Mesodermal cell (in vitro differentiated cells): ENCODE measurements around the gene PNPLA7.
"Not testable (repeated sequence)": the region's sequence is repeated elsewhere in the genome, so short reads cannot be mapped to it uniquely, and the experiment has no call there.

Experiments used
- H3K27ac ChIP-seq: 2 replicates; pipeline ENCODE4 v1.7.0; 2013; ENCODE audit warnings: mild to moderate bottlenecking, low read depth, low read length, moderate library complexity; ENCODE audit not compliant: severe bottlenecking
- H3K36me3 ChIP-seq: 2 replicates; pipeline ENCODE4 v1.7.1; 2013; ENCODE audit warnings: mild to moderate bottlenecking, low read length, moderate library complexity; ENCODE audit not compliant: control insufficient read depth, insufficient read depth
- H3K4me1 ChIP-seq: one replicate; pipeline ENCODE4 v1.7.1; 2013; ENCODE audit warnings: mild to moderate bottlenecking, low read length; ENCODE audit not compliant: insufficient read depth, control insufficient read depth, poor library complexity, severe bottlenecking
- H3K4me3 ChIP-seq: 2 replicates; pipeline ENCODE4 v1.7.0; 2013; ENCODE audit warnings: low read length, control low read depth, mild to moderate bottlenecking; ENCODE audit not compliant: insufficient read depth, poor library complexity, severe bottlenecking; ENCODE audit errors: extremely low read depth
- H3K9me3 ChIP-seq: 2 replicates; pipeline ENCODE4 v1.7.1; 2013; ENCODE audit warnings: mild to moderate bottlenecking, low read length, moderate library complexity; ENCODE audit not compliant: control insufficient read depth
- whole genome bisulfite sequencing, 2 experiments: methylation state at CpG; one replicate each; pipeline ENCODE4 v1.1.5; 2013; ENCODE audit warnings: missing lambda C conversion rate in 2 of 2; ENCODE audit not compliant: insufficient coverage in 2 of 2; 5-methylcytosine and 5-hydroxymethylcytosine counted together

PNPLA7 gene

DNA sequence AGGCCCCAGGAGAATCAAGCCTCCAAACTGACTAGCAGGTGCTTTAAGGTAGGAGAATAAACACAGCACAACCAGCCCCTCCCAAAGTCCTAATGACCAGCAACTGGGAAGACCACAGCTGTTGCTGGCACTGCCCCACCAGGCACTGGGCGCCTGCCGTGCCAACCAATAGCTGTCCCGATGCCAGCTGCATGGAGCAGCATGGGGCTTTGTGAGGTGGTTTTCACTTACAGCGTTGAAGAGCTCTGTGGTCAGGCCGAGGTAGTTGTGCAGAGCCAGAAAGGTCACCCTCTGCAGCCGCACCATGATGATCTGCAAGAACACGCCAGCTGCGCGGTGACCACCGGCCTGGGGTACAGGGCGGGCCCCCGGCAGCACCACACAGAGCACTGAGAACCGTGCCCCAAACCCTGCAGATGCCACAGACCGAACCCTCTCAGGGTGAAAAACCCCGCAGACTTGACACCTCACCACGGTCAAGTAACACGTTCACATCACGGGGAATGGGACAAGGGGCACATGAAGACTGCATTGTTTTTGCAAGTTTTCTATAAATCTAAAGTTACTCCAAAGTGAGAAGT, 28.7 kb downstream of the PNPLA7 start:
- H3K9me3 ChIP-seq, result no peaks in the 10 kb centered on the region
- no peak overlapping the region for H3K27ac ChIP-seq
- H3K4me3 ChIP-seq, result no peak overlapping the region
- H3K4me1 ChIP-seq, result no peaks in the 10 kb centered on the region
- no peaks in the 10 kb centered on the region for H3K36me3 ChIP-seq
- WGBS, 2 experiments, result 94 to 95% methylated on average over 16 of the region's 18 CpGs

DNA sequence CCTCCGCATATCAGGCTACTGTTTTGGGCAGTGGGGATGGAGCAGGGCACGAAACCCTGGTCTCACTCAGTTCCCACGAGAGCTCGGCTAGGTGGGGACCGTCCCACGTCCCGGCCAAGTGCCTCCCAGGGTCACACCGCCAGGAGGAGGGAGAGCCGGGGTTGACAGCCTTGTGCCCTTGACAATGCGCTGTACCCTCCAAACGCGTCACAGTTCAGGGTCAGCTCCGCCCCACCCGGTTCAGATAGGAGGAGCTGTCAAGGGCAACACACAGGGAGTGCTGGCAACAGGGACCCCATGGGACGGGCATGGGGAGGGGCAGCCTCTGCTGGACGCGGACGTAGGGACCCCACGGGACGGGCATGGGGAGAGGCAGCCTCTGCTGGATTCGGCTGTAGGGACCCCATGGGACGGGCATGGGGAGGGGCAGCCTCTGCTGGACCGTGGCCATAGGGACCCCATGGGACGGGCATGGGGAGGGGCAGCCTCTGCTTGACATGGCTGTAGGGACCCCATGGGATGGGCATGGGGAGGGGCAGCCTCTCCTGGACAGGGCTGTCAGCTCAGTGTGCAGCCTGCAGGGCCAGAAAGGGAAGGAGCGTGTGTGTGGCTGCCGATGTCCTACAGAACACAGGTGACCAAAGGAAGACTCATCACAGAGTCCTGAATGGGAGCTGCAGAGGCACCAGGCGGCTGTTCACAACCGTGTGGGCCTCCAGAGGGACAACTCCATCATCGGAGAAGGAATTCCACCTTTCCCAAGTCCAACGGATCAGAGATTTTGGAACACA, 29.4 kb downstream of the PNPLA7 start:
- Histone ChIP-seq H3K9me3 (no peaks in the 10 kb centered on the region), H3K27ac (no peak overlapping the region), H3K36me3 (no peaks in the 10 kb centered on the region), H3K4me3 (no peak overlapping the region), H3K4me1 (no peaks in the 10 kb centered on the region)
- WGBS, 2 experiments, result 83 to 85% methylated on average over 29 of the region's 30 CpGs

DNA sequence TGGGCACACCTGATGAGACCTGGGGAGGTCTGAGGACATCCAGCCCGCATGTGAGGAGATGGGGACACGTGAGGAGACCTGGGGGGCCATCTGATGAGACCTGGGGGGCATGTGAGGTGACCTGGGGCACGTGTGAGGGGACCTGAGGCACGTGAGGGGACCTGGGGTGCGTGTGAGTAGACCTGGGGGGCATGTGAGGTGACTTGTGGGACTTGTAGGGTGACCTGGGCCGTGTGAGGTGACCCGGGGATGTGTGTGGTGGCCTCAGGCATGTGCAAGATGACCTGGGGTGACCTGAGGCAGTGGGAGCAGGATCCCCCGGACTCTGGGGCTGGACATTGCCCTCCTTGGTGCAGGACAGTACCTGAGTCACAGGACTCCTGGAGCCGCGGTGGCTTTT, 30.6 kb downstream of the PNPLA7 start:
- no peak overlapping the region for H3K4me3 ChIP-seq

DNA sequence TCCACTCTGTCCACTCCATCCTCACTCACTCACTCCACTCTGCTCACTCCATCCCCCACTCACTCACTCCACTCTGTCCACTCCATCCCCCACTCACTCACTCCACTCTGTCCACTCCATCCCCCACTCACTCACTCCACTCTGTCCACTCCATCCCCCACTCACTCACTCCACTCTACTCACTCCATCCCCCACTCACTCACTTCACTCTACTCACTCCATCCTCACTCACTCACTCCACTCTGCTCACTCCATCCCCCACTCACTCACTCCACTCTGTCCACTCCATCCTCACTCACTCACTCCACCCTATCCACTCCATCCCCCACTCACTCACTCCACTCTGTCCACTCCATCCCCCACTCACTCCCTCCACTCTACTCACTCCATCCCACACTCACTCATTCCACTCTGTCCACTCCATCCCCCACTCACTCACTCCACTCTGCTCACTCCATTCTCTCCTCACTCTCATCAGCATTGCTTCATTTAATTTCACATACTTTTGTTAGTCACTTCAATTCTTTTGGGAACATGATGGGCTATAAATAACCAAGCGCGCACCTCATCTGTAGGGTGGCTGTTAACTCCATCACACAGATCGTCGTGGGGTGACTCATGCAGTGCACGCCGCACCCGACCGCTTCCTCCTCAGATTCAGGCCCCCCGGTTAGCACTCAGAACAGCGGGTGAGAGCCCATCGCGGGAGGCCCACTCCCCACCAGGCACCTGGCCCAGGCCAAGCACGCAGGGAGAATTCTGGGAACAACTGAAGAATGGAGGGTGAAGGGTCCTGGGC, 31.3 kb downstream of the PNPLA7 start:
- H3K27ac ChIP-seq, H3K36me3 ChIP-seq, H3K9me3 ChIP-seq, H3K4me1 ChIP-seq, H3K4me3 ChIP-seq: not testable (repeated sequence)
- WGBS, 2 experiments, result 95% methylated on average over 12 to 13 of the region's 13 CpGs

More for the DNA sequence above, 30.6 kb downstream of the PNPLA7 start:
- no peaks in the 10 kb centered on the region for H3K4me1 ChIP-seq
- 91 to 92% methylated on average over 7 to 10 of the region's 10 CpGs for WGBS, 2 experiments
- H3K36me3 ChIP-seq, result no peaks in the 10 kb centered on the region
- H3K9me3 ChIP-seq, result no peaks in the 10 kb centered on the region
- H3K27ac ChIP-seq, result no peak overlapping the region

DNA sequence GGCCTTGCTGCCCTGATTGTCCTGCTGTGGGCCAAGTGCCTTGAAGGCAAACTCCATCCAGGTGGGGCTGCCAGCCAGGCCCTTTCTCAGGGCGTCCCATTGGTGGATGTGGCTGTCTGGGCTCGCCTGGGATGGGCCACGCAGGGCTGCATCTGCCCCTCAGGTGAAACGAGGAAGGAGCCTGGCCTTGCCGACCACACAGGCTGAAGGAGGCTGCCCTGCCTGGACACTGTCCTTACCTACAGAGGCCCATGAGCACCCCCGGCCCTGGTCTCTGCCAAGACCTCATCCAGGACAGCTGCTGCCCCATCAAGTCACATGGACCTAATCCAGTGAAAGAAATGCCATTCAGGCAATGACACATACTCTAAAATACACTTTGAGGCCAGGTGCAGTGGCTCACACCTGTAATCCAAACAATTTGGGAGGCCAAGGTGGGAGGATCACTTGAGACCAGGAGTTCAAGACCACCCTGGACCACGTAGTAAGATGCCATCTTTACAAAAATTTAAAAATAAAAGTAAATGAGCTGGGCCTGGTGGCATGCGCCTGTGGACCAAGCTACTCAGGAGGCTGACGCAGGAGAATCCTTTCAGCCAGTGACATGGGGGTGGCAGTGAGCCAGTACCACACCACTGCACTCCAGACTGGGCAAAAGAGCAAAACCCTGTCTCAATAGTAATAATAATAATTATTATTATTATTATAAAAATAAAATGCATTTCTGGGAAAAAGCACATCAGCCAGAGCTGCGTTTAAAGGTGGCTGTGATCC, 33.9 kb downstream of the PNPLA7 start:
- no peaks in the 10 kb centered on the region for H3K36me3 ChIP-seq
- WGBS, 2 experiments, result 79 to 88% methylated on average over 8 to 9 of the region's 10 CpGs
- H3K27ac ChIP-seq, result no peak overlapping the region
- H3K9me3 ChIP-seq, result no peaks in the 10 kb centered on the region
- H3K4me1 ChIP-seq, result no peaks in the 10 kb centered on the region
- no peak overlapping the region for H3K4me3 ChIP-seq

DNA sequence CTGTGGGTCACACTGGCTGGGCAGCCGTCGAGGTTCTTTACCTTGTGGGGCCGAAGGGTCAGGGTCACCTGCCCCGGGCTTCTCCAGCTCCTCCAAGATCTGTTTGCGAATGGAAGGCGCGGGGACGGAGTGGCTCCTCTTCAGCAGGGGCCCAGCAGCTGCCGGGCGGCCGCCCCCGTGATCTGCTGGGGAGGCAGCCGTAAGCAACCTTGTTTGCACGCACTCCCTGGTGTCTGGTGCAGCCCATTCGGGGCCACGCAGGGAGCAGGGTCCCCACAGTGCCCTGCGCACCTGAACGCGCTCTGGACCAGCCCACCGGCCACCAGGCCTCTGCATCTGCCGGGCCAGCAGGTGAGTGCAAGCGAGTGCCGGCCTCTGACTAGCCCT, 34.9 kb downstream of the PNPLA7 start:
- no peaks in the 10 kb centered on the region for H3K36me3 ChIP-seq

DNA sequence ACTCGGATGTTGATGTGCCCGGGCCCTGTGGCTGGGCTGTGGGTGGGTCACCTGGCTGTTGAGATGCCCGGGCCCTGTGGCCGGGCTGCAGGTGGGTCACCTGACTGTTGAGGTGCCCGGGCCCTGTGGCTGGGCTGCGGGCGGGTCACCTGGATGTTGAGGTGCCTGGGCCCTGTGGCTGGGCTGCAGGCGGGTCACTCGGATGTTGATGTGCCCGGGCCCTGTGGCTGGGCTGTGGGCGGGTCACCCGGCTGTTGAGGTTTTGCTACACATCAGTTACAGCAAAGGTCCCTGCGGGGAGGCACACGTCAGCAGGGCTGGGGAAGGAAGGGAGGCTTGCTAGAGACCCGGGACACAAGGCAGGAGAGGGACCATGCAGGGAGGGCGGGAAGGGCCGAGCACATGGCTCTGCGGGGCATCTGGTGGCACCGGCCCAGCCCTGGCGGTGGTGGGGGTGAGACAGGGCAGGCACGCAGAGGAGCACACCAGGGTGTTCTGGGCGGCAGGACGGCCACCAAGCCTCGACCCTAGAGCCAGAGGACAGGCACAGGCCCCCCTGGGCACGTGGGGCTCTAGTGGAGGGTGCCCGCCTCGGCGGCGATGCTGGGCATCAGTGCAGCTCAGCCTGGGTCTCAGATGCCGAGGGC, 35.4 kb downstream of the PNPLA7 start:
- Histone ChIP-seq H3K36me3 (no peaks in the 10 kb centered on the region), H3K4me3 (no peak overlapping the region), H3K4me1 (no peaks in the 10 kb centered on the region), H3K9me3 (no peaks in the 10 kb centered on the region), H3K27ac (no peak overlapping the region)
- WGBS, 2 experiments, result 85 to 92% methylated on average over 26 to 27 of the region's 30 CpGs

More for the DNA sequence above, 34.9 kb downstream of the PNPLA7 start:
- WGBS, 2 experiments, result 88 to 89% methylated on average over 20 to 22 of the region's 23 CpGs
- no peaks in the 10 kb centered on the region for H3K4me1 ChIP-seq
- no peaks in the 10 kb centered on the region for H3K9me3 ChIP-seq
- no peak overlapping the region for H3K4me3 ChIP-seq
- no peak overlapping the region for H3K27ac ChIP-seq

DNA sequence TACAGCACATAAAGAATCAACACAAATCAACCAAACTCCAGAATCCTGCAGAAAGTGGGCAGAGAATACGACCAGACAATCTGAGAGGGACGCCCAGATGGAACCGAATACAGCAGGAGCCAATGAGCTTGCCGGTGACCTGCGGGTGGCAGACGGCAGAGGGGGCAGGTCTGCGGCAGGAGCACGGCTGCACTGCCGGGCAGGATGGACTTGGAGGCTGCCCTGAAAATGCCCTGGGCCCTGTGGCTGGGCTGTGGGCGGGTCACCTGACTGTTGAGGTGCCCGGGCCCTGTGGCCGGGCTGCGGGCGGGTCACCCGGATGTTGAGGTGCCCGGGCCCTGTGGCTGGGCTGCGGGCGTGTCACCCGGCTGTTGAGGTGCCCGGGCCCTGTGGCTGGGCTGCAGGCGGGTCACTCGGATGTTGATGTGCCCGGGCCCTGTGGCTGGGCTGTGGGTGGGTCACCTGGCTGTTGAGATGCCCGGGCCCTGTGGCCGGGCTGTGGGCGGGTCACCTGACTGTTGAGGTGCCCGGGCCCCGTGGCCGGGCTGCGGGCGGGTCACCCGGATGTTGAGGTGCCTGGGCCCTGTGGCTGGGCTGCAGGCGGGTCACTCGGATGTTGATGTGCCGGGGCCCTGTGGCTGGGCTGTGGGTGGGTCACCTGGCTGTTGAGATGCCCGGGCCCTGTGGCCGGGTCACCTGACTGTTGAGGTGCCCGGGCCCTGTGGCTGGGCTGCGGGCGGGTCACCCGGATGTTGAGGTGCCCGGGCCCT, 36.2 kb downstream of the PNPLA7 start:
- H3K9me3 ChIP-seq, H3K4me1 ChIP-seq, H3K4me3 ChIP-seq, H3K36me3 ChIP-seq, H3K27ac ChIP-seq: not testable (repeated sequence)
- 88 to 92% methylated on average over 29 to 30 of the region's 42 CpGs for WGBS, 2 experiments

DNA sequence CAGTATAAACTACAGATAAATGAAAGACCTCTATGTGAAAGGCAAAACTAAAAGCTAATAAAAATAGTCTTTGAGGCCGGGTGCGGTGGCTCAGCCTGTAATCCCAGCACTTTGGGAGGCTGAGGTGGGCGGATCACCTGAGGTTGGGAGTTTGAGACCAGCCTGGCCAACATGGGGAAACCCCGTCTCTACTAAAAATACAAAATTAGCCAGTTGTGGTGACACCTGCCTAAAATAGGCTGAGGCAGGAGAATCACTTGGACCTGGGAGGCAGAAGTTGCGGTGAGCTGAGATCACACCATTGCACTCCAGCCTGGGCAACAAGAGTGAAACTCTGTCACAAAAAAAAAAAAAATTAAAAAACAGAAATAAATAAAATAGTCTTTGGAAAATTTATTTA, 37.1 kb downstream of the PNPLA7 start:
- not testable (repeated sequence) for H3K4me1 ChIP-seq, H3K27ac ChIP-seq, H3K4me3 ChIP-seq, H3K36me3 ChIP-seq, H3K9me3 ChIP-seq
- 87% methylated on average over 4 of the region's 5 CpGs; no CpG with 5 or more reads in 1 of the 2 experiments for WGBS, 2 experiments
